HG02885 (cell line): Measurements from ENCODE around the gene MSTN.

Experiments used
- ATAC-seq: cut with Tn5 transposase; IDR thresholded peaks from one replicate; pipeline ENCODE4 v1.9.1; 2021; ENCODE audit warnings: mild to moderate bottlenecking; ENCODE audit not compliant: unreplicated experiment, poor library complexity

MSTN gene

GRCh38 chr2:190062601-190063000, at the start of gene MSTN:
Gene MSTN (minus strand): TSS chr2:190062729. CDS start chr2:190062596, 133 bp downstream.
- no peak for ATAC-seq

GRCh38 chr2:190111166-190111565, 48.6 kb upstream of the MSTN start:
- ATAC-seq = no peak

GRCh38 chr2:190110699-190111098, 48.2 kb upstream of the MSTN start:
- ATAC-seq = no peak

GRCh38 chr2:190110131-190110530, 47.6 kb upstream of the MSTN start:
- ATAC-seq = no peak

- no peak for ATAC-seq
These were observed 44.9 kb upstream of the MSTN start for GRCh38 chr2:190107409-190107808.

GRCh38 chr2:190106783-190107182, 44.3 kb upstream of the MSTN start:
- ATAC-seq = no peak

GRCh38 chr2:190105554-190105953, 43.0 kb upstream of the MSTN start:
- ATAC-seq = no peak

GRCh38 chr2:190103144-190103543, 40.6 kb upstream of the MSTN start:
- no peak for ATAC-seq

GRCh38 chr2:190099890-190100697, 37.6 kb upstream of the MSTN start:
- no peak for ATAC-seq

GRCh38 chr2:190098851-190099250, 36.3 kb upstream of the MSTN start:
- no peak for ATAC-seq

- no peak for ATAC-seq
These were observed 34.6 kb upstream of the MSTN start for GRCh38 chr2:190097115-190097514.

- no peak for ATAC-seq
These were observed 31.9 kb upstream of the MSTN start for GRCh38 chr2:190094316-190094871.

- no peak for ATAC-seq
These were observed 31.3 kb upstream of the MSTN start for GRCh38 chr2:190093793-190094192.

GRCh38 chr2:190090148-190090547, 27.6 kb upstream of the MSTN start:
- ATAC-seq = no peak

- ATAC-seq = peak; percentile 66
These were observed 26.4 kb upstream of the MSTN start for GRCh38 chr2:190088917-190089316.

- no peak for ATAC-seq
These were observed 22.2 kb upstream of the MSTN start for GRCh38 chr2:190084704-190085103.

- no peak for ATAC-seq
These were observed 19.6 kb upstream of the MSTN start for GRCh38 chr2:190082118-190082517.

- no peak for ATAC-seq
These were observed 18.1 kb upstream of the MSTN start for GRCh38 chr2:190080527-190081049.

- no peak for ATAC-seq
These were observed 16.6 kb upstream of the MSTN start for GRCh38 chr2:190079160-190079559.

GRCh38 chr2:190075623-190076022, 13.1 kb upstream of the MSTN start:
- ATAC-seq = no peak

GRCh38 chr2:190069936-190070696, 7.6 kb upstream of the MSTN start:
- peak; percentile 72 for ATAC-seq
